Measurements from ENCODE around the gene GRID2IP. TPM values are rescaled to one million over a fixed set of nuclear protein-coding genes. Genes with fewer than 3 reads are reported as not detected.

Gene GRID2IP
- total and polyA plus RNA-seq, 2 of the 13 experiments (the other 11 are each of a cell fraction or from before 2014, with no cell fraction given), result 0.03 TPM; not detected in 1

GRCh38 chr7:6571160-6571779 lies 20.0 kb upstream of the GRID2IP start (continued):
- TF ChIP-seq ZBTB40 (IDR thresholded peaks at IDR 0.05), result no peak
- no peak for TF ChIP-seq ZBTB40 (CRISPR knock-in tag; IDR thresholded peaks at IDR 0.05)
- no peak for TF ChIP-seq MIER3 (CRISPR knock-in tag; IDR thresholded peaks at IDR 0.05; ENCODE audit: borderline replicate concordance)
- no peak for TF ChIP-seq WIZ (CRISPR knock-in tag; IDR thresholded peaks at IDR 0.05)
- 0 out of 2 replicates have a peak, but pooled peaks have one; percentile 18 for TF ChIP-seq RBFOX2 (IDR thresholded peaks at IDR 0.05; ENCODE audit: low read depth, low read length)
- no peak for TF ChIP-seq MTERF4 (CRISPR knock-in tag; IDR thresholded peaks at IDR 0.05)
- TF ChIP-seq ZNF33A (CRISPR knock-in tag; IDR thresholded peaks at IDR 0.05; ENCODE audit: borderline replicate concordance), result no peak
- TF ChIP-seq ZBTB39 (CRISPR knock-in tag; IDR thresholded peaks at IDR 0.05), result no peak
- no peak for TF ChIP-seq ZMAT5 (CRISPR knock-in tag; IDR thresholded peaks at IDR 0.05; ENCODE audit: borderline replicate concordance, low read depth)
- TF ChIP-seq ZNF577 (CRISPR knock-in tag; IDR thresholded peaks at IDR 0.05; ENCODE audit: borderline replicate concordance, low read depth), result no peak
- TF ChIP-seq REPIN1 (CRISPR knock-in tag; IDR thresholded peaks at IDR 0.05; ENCODE audit: borderline replicate concordance, low read depth), result 0 out of 2 replicates have a peak, but pooled peaks have one; percentile 39
- TF ChIP-seq HNF4G (IDR thresholded peaks at IDR 0.05; ENCODE audit: borderline replicate concordance, low read depth, low read length), result no peak
- no peak for TF ChIP-seq HNF4G (CRISPR knock-in tag; IDR thresholded peaks at IDR 0.05; ENCODE audit: borderline replicate concordance, low read depth)
- TF ChIP-seq ZNF343 (CRISPR knock-in tag; IDR thresholded peaks at IDR 0.05), result no peak
- no peak for TF ChIP-seq MBNL3 (CRISPR knock-in tag; conservative IDR thresholded peaks at IDR 0.05)
- TF ChIP-seq GATAD2A (CRISPR knock-in tag; IDR thresholded peaks at IDR 0.05), result no peak
- no peak for TF ChIP-seq HDAC1 (CRISPR knock-in tag; IDR thresholded peaks at IDR 0.05)
- TF ChIP-seq MTF2 (CRISPR knock-in tag; IDR thresholded peaks at IDR 0.05; ENCODE audit: borderline replicate concordance), result no peak
